GM12875 (cell line): ENCODE results near the gene NPS.

Experiments
- H3K4me3 ChIP-seq: one replicate; pipeline ENCODE4 v1.5.1; 2011; ENCODE audit warnings: low read depth, low read length, control low read depth
- TF ChIP-seq, protein P1 (sequence below): IDR thresholded peaks from 2 replicates; pipeline ENCODE4 v1.5.1; 2011; ENCODE audit warnings: low read depth, mild to moderate bottlenecking, control low read depth, inconsistent platforms, low read length, moderate library complexity, borderline replicate concordance; ENCODE audit not compliant: insufficient read depth

NPS gene

DNA sequence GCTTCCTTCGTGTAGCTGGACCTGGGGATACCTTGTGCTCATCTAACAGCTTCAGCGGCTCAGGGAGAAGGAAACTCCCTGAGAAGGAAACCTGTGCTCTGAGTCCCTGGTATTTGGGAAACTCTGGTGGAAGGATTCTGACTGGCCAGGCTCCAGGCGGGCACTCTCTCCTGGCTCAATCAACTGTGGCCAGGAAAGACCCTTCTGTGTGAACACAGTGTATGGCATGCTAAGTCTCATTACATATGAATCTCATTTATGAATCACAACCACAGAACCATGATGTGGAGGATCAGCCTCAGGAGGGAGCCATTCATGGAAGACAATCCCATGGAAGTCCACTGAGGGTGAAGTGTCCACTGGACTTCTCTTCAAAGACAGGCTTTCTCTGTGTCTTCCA, 20.9 kb downstream of the NPS start:
- TF ChIP-seq, protein P1, sequence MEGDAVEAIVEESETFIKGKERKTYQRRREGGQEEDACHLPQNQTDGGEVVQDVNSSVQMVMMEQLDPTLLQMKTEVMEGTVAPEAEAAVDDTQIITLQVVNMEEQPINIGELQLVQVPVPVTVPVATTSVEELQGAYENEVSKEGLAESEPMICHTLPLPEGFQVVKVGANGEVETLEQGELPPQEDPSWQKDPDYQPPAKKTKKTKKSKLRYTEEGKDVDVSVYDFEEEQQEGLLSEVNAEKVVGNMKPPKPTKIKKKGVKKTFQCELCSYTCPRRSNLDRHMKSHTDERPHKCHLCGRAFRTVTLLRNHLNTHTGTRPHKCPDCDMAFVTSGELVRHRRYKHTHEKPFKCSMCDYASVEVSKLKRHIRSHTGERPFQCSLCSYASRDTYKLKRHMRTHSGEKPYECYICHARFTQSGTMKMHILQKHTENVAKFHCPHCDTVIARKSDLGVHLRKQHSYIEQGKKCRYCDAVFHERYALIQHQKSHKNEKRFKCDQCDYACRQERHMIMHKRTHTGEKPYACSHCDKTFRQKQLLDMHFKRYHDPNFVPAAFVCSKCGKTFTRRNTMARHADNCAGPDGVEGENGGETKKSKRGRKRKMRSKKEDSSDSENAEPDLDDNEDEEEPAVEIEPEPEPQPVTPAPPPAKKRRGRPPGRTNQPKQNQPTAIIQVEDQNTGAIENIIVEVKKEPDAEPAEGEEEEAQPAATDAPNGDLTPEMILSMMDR, result no peak
- no peak overlapping the region for H3K4me3 ChIP-seq

DNA sequence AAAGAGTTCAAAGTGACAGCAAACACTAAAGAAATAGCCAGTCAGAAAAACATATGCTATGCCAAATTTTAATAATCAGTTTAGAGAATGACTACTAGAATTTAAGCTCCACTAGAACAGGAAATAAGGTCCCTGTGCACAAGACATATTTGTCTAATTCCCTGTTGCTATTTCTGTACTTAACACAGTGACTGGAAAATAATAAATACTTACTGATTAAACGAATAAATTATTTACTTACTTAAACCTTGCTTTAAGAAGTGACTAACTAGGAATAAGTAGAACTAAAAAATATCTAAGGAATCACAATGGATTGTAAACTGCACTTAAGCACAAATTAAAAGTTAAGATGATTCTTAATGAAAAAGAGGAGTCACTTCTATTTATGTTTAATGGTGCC, 22.3 kb downstream of the NPS start:
- H3K4me3 ChIP-seq, result no peak overlapping the region
- TF ChIP-seq, protein P1, result no peak

DNA sequence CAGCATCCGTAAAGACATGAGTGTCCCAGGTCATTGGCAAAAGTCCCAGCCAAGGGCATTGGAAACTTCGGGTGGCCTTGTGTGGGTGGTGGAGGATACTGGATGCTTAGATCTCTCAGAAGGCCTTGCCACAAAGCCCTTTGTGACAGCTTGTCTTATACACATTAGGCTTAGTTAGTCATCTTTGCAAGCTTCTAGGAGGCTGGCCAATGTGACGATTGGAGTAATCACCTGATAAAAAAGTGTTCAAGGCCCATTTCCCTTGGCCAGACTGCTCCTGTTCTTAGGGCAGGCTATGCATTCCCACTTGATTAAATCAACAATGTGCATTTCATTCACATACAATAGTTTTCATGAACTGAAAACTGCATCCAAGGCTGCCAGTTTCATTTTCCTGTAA, 26.9 kb downstream of the NPS start:
- no peak overlapping the region for H3K4me3 ChIP-seq
- TF ChIP-seq, protein P1, result no peak

DNA sequence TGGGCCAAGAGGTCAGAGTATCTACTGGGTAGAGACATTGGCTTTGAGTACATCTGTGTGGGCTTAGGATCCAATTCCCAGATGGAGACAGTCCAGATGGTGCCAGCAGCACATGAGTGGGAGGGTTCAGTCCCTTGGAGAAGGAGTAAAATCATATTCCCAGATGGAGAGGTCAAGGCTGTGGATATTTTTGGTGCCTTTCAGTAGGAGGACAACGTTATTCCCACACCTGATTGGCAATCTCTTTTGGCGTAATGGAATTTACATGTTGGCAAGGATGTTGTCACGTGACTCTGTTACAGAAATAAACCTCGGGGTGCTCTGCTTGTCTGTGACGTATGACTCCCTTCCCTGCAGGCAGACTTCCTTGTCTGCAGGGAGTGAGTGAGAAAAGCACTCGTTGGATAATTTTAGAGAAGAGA, 27.6 kb downstream of the NPS start:
- no peak overlapping the region for H3K4me3 ChIP-seq
- TF ChIP-seq, protein P1, result no peak

DNA sequence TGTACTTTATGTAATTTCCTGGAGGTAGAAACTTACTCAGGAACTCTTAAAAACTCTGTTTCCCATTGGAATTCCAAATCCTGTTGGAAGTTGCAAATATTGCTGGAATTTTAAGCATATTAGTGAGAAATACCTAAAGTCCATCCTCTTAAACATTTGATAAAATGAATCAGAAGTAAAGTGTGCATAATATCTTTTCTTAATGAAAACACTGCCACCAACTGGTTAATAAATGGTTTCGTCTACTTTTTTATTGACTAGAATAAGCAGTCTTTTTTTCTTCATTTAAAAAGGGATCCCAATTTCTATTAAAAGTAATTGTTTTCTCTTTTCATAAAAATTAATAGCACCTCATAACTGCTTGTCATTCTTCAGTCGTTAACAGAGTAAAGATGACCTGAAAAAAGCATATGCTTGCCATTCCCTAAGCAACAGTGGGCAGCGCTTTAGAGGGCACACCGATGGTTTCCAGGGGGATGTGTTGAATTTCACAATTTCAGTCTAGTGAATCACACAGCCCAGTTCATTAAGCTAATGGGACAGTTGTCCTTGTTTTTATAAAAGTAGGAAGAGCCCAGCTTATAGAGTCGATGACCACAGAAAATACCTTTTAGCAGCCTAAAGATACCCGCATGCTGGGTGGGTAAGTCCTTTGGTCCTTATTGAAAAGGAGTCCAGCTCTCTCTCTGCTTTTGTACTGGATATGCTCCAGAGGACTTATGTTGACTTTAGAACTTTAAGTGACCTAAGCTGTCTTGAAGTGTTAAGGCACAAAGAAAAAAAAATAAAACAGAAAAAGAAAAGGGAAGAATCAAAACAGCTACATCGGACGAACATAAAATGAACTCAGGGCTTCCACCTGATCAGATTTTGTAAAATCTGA, 28.5 kb downstream of the NPS start:
- TF ChIP-seq, protein P1, result no peak
- no peak overlapping the region for H3K4me3 ChIP-seq

DNA sequence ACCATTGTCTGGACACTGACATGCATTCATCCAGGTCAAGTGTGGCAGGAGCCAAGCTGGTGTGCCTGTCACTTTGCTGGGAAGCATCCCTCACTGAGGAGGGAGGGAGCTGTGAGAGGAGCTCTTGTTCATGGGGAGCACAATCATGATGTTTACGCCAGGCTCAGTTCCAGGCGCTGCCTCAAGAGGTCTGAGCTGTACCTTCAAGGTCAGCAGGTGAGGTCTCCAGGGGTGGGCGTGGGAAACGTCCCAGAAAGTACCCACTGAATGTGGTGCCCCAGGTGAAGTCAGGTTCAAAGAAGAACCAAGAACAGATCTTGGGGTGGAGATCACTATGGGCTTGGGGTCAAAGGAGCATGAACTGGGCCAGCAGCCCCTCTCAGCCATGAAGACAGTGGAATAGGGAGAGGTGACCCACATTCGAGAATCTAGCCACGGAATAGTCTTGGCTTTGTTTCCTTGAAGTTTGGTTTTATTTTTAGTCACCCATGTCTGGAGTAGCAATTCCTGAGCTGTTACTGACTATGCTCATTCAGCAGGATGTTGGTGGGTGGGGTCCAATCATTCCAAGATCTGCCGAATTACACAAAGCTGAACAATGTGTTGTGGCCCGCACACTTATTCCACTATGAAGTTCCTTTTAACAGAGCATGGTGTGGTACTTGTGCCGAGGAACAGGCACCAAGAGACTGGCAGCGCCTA, 29.3 kb downstream of the NPS start:
- TF ChIP-seq, protein P1, result no peak
- H3K4me3 ChIP-seq, result no peak overlapping the region

DNA sequence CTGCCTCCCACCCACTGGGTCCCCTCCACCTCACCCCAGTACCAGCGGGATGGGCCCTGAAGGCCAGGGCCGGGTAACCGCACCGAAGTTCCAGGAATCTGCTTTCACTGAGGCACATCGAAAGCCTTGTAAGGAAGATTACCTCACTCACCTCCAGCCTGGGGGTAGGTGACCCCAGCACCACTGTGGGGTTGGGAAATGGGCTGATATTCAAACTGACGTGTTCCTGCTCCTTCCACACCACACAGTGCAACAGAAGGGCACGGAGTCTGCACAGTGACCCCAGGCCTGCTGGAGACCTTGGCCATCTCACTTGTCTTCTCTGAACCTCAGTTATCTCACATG, 29.8 kb downstream of the NPS start:
- no peak overlapping the region for H3K4me3 ChIP-seq
- TF ChIP-seq, protein P1, result no peak
